OCI-LY1 (cell line): ENCODE data around the gene MEA1.

Source experiments
- EZH2 ChIP-seq: fragments of 200-600 bp; sonication (generic), shearing (Covaris generic); IDR thresholded peaks from 2 replicates; pipeline ENCODE4 v1.8.0; 2017; ENCODE audit warnings: borderline replicate concordance, mixed run types, mild to moderate bottlenecking, antibody characterized with exemption, low read length, moderate library complexity, mixed read lengths
- TF ChIP-seq, protein P1 (sequence below): fragments of 200-600 bp; sonication (generic), shearing (Covaris generic); IDR thresholded peaks from 2 replicates; pipeline ENCODE4 v1.5.1; 2017; ENCODE audit warnings: mild to moderate bottlenecking, antibody characterized with exemption, low read length, moderate library complexity, mixed read lengths

DNA sequence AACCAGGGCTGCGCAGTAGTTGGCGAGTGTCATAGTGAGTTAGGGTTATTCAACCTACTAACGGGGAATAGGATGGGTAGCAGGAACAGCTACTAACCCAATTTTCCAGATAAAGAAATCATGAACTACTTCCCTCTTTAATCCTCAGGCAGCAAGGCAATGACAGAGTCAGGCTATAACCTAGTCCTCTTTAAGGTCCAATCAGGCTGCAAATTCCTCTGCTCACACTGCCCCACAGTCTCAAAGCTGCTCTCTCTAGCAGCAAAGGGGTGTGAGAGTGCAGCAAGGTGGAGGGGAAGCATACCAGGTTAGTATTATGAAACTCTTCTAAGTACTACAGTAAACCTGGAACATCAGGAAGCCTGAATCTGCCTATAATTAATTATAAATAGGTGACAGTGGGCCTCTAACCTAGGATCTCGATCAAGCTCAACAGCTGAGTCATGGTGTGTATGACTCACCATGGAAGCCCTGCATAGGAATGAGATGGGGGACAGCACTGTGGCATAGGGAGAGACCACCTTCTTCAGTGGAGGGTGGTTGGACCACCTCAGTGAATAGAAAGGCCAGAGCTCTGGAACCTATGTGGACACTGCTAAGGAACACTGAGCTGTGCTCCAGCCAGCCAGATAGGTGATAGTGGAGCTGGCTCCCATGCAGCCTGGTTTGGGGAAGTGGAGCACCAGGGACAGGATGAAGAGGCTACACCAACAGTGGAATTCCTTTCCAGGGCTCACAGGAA, 42.7 kb downstream of the MEA1 start:
- TF ChIP-seq, protein P1, sequence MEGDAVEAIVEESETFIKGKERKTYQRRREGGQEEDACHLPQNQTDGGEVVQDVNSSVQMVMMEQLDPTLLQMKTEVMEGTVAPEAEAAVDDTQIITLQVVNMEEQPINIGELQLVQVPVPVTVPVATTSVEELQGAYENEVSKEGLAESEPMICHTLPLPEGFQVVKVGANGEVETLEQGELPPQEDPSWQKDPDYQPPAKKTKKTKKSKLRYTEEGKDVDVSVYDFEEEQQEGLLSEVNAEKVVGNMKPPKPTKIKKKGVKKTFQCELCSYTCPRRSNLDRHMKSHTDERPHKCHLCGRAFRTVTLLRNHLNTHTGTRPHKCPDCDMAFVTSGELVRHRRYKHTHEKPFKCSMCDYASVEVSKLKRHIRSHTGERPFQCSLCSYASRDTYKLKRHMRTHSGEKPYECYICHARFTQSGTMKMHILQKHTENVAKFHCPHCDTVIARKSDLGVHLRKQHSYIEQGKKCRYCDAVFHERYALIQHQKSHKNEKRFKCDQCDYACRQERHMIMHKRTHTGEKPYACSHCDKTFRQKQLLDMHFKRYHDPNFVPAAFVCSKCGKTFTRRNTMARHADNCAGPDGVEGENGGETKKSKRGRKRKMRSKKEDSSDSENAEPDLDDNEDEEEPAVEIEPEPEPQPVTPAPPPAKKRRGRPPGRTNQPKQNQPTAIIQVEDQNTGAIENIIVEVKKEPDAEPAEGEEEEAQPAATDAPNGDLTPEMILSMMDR = no peak
- TF ChIP-seq EZH2 = no peak
